Lower leg skin (tissue), 3 donors: ENCODE data around the gene PRR29.

Experiments used
- CTCF ChIP-seq, 3 donors: fragments of 450-650 bp; IDR thresholded peaks; one replicate each; pipeline ENCODE4 v1.5.1; 2016; ENCODE audit warnings: antibody characterized with exemption in 3 of 3, mild to moderate bottlenecking in 3 of 3, moderate library complexity in 2 of 3
- POLR2A ChIP-seq, 2 donors: fragments of 450-650 bp; IDR thresholded peaks; one replicate each; pipeline ENCODE4 v1.6.1; 2016 to 2017; ENCODE audit warnings: antibody characterized with exemption in 2 of 2, mild to moderate bottlenecking in 1 of 2, moderate library complexity in 1 of 2

- TF ChIP-seq POLR2A (IDR thresholded peaks at IDR 0.05) (no peak), CTCF (IDR thresholded peaks at IDR 0.05) (no peak)
Measured at GRCh38 chr17:63983320-63983719, 14.8 kb upstream of the PRR29 start.
